ENCODE measurements around the gene SLC66A2.

The SLC66A2 gene

GRCh38 chr18:79904357-79905147, 46.9 kb downstream of the SLC66A2 start:
- DNase-seq (ENCODE audit: low read depth in 2 of 2) = no peak

DNA sequence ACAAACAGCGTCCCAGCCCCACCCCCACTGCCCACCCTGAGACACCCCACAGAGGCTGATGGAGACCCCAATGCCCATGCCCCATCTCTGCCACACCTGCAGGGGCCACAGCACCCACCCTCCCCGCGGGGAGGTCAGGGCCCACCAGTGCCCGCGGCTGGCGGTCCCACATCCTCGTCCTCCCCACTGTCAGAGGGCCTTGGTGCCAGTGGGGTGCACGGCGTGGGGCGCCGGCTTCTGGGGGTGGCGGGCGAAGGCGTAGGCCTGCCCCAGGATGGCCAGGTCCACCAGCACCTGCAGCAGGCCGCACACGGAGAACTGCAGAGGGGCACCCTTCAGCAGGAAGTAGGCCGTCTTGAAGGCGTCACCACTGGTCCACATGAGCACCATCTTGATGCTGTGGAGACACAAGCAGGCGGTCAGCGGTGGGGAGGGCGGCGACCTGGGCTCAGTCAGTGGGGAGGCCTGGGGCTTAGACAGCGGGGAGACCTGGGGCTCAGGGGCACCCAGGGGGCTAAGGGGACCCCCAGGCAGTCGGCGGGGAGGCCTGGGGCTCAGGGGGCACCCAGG, 47.6 kb downstream of the SLC66A2 start:
- no peak for DNase-seq (ENCODE audit: low read depth in 2 of 2)

DNA sequence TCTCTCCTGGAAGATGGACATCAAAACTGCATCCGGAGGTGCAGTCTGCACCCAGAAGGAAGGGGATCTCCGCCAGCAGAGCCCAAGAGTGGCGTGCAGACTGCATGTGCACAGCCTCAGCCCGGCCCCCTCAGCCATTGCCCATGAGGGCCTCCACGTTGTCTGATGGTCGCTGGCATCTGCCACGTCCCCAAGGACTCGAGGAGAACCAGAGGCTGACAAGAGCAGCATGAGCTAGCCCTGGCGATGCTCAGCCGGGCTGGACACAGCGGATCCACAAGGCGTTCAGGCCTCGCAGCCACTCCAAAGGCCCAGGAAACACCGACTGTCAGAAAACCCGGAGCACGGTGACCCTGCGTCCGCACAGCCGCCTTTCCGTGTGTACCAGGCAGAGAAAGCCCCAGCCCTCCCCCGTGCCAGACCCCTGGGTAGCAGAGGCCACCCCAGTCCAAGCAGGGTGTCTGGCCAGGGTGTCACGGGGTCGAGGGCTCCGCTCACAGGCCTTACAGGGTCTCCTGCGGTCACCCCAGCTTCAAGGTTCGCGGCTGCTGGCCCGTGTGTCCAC, 48.3 kb downstream of the SLC66A2 start:
- DNase-seq (ENCODE audit: low read depth in 2 of 2) = no peak

GRCh38 chr18:79902640-79903039, 48.8 kb downstream of the SLC66A2 start:
- no peak for DNase-seq (ENCODE audit: low read depth in 2 of 2)

DNA sequence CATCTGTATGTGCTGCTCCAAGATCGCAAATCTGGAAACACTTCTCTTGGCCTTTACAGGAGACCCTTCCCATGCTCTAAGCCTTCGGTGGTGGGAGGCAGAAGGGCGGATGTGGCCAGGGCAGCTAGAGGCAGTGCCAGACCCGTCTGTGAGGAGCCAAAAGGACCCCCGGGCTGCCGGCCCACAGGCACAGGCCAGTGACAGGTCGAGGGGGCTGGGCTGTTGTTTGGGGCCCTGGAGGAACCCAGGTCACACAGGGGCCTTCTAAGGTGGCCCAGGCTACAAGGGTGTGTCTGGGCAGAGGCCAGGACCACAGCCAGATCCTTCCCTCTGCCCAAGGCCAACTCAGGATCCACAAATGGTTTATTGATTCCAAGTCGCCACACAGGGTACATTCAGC, 49.4 kb downstream of the SLC66A2 start:
- DNase-seq (ENCODE audit: low read depth in 2 of 2) = no peak

DNA sequence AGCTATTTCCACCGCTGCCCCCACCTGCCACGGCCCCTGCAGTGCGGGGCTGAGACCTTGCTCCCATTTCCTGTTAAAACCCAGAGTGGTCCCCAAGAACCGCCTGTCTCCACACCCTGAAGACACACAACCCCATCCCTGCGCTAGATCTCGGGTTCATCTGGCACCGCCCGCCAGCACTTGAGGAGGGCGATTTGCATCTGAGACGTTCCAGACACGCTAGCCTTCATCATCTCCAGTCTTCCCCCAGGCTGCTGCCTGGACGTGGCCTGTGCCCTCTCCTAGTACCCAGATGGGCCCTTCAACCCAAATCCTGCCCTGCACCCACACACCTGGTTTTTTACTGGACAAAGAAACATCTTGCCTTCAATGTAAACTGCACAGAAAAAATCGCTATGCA, 49.8 kb downstream of the SLC66A2 start:
- no peak for DNase-seq (ENCODE audit: low read depth in 2 of 2)

- no peak for DNase-seq (ENCODE audit: low read depth in 2 of 2)
These were observed 50.6 kb downstream of the SLC66A2 start for GRCh38 chr18:79900610-79901570.

GRCh38 chr18:79899609-79900445, 51.6 kb downstream of the SLC66A2 start:
- DNase-seq (ENCODE audit: low read depth in 2 of 2) = no peak

- DNase-seq (ENCODE audit: low read depth in 2 of 2) = no peak
These were observed 52.4 kb downstream of the SLC66A2 start for GRCh38 chr18:79898952-79899608.

DNA sequence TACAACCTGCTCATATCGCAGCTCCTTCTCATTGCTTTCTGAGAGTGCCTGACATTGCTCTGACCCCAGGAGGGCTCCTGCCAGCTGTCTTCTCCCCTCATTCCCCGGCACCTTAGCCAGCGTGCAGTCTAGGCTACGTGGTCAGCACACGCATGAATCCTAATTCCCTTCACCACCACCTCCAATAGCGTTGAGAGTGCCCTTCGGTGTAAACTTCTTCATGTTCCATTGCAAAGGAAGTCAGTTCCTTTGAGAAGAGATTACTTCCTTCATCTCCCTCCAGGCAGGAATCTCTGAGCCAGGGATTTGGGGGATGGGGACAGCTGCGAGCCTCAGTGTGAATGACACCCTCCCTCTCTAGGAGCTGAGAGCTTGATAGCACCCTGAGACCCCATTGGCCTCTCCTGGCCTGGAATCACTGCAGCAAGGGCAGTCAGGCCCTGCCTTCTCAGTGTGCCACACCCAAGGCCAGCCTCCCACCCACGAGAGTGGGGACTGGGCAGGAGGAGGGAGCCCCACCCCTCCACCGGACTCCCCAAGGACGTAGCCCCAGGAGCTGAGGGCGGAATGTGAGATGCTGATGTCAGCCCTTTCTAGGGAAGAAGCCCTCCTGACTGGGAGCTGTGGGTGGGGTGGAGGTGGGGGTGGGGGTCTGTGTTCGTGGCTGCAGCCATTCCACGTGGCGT, 53.4 kb downstream of the SLC66A2 start:
- DNase-seq (ENCODE audit: low read depth in 2 of 2) = no peak

DNA sequence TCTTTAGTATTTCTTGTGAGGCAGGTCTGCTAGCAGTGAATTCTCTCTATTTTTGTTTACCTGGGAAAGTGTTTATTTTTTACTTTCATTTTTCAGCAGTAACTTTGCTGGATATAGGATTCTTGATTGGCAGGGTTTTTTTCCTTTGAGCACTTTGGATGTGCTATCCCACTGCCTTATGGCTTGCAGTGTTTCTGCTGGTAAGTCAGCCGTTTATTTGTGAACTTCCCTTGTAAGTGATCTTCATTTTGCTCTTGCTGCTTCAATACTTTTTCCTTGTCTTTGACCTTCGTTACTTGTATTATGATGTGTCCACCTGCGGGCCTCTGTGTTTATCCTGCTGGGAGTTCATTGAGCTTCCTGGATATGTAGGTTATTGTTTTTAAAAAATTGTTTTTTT, 54.7 kb downstream of the SLC66A2 start:
- DNase-seq (ENCODE audit: low read depth in 2 of 2) = no peak

GRCh38 chr18:79890674-79891073, 60.8 kb downstream of the SLC66A2 start:
- DNase-seq (ENCODE audit: low read depth in 2 of 2) = no peak

DNA sequence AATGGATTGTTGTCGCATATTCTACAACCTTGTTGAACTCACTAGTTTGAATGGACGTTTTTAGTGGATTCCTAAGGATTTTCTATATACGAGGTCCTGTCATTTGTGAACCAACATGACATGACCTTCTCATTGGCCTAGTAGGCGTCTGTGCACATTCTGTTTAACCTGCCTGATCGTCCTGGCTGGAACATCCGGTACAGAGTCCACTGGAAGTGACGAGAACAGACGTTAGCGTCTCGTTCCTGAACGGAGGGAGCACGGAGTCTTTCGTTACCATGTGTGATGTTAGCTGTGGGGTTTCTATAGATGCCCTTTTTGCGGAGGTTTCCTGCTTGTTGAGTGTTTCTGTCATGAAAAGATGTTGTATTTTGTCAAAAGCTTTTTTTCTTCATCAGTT, 61.9 kb downstream of the SLC66A2 start:
- DNase-seq (ENCODE audit: low read depth in 2 of 2) = no peak

- DNase-seq (ENCODE audit: low read depth in 2 of 2) = no peak
These were observed 63.4 kb downstream of the SLC66A2 start for GRCh38 chr18:79888016-79888415.

DNA sequence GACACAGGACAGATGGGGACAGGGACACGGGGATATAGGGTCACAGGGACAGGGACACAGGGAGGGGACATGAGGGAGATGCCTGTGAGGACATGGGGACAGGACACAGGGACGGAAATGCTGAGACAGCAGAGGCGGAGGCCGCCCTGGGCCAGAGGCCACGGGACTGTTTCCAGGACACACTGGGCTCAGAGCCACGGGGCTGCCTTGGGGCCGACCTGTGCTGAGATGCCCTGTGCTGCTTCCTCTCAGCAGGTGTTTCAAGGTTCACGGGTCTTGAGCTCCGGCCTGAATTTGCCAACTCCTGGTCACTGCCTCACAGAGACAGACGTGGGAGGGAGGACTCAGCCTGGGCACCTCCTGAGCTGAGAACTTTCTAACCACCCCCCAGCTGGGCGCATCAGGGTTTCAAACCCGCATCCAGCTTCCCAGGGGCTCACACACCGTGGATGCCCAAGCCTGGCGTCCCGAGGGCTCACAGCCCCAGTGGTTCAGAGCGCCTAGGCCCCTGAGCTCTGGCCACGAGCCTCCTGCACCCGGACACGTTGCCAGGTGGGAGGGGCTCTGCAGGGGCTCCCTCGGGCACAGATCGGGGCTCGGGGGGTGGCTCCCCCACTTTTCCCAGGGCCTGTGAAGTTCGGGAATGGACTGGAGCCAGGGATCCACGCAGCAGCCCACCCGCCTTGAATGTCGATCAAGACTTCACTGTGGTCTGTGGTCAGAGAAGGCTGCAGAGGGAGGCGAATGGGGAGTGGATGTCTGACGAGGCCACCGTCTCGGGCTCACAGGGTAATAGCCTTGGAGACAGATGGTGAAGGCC, 64.1 kb downstream of the SLC66A2 start:
- DNase-seq (ENCODE audit: low read depth in 2 of 2) = no peak

GRCh38 chr18:79884963-79885728, 66.3 kb downstream of the SLC66A2 start:
- no peak for DNase-seq (ENCODE audit: low read depth in 2 of 2)

DNA sequence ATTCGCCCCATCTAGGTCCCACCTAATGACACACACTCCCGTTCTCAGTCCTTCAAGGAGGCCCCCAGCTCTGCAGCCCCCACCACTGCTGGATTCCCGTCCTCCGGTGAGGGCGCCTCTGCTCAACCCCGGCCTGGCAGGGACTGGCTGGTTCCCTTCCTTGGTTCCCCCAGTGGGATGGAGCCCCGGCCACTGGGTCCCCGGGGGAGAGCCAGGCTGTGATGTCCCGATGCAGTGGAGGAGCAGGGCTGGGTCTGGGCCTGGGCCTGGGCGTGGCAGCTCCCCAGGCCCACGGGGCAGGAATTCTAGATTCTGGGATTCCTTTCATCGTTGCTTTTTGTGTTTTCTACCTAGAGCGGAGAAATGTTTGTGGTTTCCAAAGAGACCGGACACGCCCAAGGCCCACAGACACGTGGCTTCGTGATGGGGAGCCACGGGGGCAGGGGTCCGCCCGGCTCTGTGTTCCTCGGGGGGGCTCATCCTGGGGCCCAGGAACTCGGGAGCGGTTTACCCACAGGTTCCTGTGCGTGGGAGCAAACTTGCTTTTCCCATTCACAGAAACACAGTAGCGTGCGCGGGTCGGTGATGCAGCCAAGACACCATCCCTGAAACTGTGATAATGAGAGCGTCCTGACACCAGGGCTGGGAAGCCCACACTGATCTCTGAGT, 67.0 kb downstream of the SLC66A2 start:
- no peak for DNase-seq (ENCODE audit: low read depth in 2 of 2)
